Thoracic aorta (tissue), 2 donors: ENCODE results near the gene NIPSNAP3A. TPM values are rescaled to one million over a fixed set of nuclear protein-coding genes. Genes with fewer than 3 reads are reported as not detected.

ENCODE experiments used
- ATAC-seq: fragments of 150-250 bp; one replicate; pipeline ENCODE4 v1.8.0; 2017; ENCODE audit warnings: low read depth; ENCODE audit not compliant: insufficient number of reproducible peaks, low FRiP score
- DNase-seq: peaks from one replicate; pipeline ENCODE4 v3.0.0-alpha.2; 2020; ENCODE audit warnings: low spot score
- H3K27ac ChIP-seq, 2 donors: fragments of 200-600 bp; sonication (generic); 1 replicate in 1 of 2; 2 replicates in 1 of 2; pipeline ENCODE4 v1.5.1; 2016; ENCODE audit warnings: mild to moderate bottlenecking in 2 of 2, moderate library complexity in 2 of 2
- H3K27me3 ChIP-seq: fragments of 200-600 bp; sonication (generic); replicated peaks from 2 replicates; pipeline ENCODE4 v1.6.0; 2016; ENCODE audit warnings: mild to moderate bottlenecking; ENCODE audit not compliant: insufficient read depth
- H3K36me3 ChIP-seq: fragments of 200-600 bp; sonication (generic); one replicate; pipeline ENCODE4 v1.5.1; 2016
- H3K4me1 ChIP-seq, 2 donors: fragments of 200-600 bp; sonication (generic); 1 replicate in 1 of 2; 2 replicates in 1 of 2; pipeline versions ENCODE4 v1.5.1 to v1.6.0; 2016; ENCODE audit warnings: low read depth in 2 of 2, mild to moderate bottlenecking in 1 of 2; ENCODE audit not compliant: control insufficient read depth in 1 of 2
- H3K4me3 ChIP-seq: fragments of 200-600 bp; sonication (generic); 2 replicates; pipeline ENCODE4 v1.5.1; 2016; ENCODE audit warnings: mild to moderate bottlenecking
- H3K9me3 ChIP-seq: fragments of 200-600 bp; sonication (generic); 2 replicates; pipeline ENCODE4 v1.5.1; 2016
- total RNA-seq, 2 donors: library from RNA; depleted of rRNA; stranded (reverse); fragments of >200 nt; gene quantifications; one replicate each; pipeline versions ENCODE4 v1.1.0 to v1.2.3, GENCODE V29; 2016
- TF ChIP-seq, protein P1 (sequence below): fragments of 200-600 bp; sonication (generic); IDR thresholded peaks from one replicate; pipeline ENCODE4 v1.5.1; 2019; ENCODE audit warnings: antibody characterized with exemption

The NIPSNAP3A gene
- total RNA-seq, 2 donors from 2014 or later, result 19.2 to 42.6 TPM

- no peak for DNase-seq
- TF ChIP-seq, protein P1, sequence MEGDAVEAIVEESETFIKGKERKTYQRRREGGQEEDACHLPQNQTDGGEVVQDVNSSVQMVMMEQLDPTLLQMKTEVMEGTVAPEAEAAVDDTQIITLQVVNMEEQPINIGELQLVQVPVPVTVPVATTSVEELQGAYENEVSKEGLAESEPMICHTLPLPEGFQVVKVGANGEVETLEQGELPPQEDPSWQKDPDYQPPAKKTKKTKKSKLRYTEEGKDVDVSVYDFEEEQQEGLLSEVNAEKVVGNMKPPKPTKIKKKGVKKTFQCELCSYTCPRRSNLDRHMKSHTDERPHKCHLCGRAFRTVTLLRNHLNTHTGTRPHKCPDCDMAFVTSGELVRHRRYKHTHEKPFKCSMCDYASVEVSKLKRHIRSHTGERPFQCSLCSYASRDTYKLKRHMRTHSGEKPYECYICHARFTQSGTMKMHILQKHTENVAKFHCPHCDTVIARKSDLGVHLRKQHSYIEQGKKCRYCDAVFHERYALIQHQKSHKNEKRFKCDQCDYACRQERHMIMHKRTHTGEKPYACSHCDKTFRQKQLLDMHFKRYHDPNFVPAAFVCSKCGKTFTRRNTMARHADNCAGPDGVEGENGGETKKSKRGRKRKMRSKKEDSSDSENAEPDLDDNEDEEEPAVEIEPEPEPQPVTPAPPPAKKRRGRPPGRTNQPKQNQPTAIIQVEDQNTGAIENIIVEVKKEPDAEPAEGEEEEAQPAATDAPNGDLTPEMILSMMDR, result no peak
- peak overlapping the region; percentile 7 for H3K4me3 ChIP-seq
Measured at GRCh38 chr9:104772714-104773510, 25.4 kb downstream of the NIPSNAP3A start.

GRCh38 chr9:104774132-104774531, 26.6 kb downstream of the NIPSNAP3A start:
- peaks cover 8% of the 10 kb centered on the region for H3K36me3 ChIP-seq
- ATAC-seq (no peak), DNase-seq (no peak)
- H3K27ac ChIP-seq, result no peak overlapping the region
- TF ChIP-seq, protein P1, result no peak
- no peak overlapping the region for H3K4me3 ChIP-seq
- H3K9me3 ChIP-seq, result no peaks in the 10 kb centered on the region
- peaks cover 9 to 13% of the 10 kb centered on the region in 2 donors for H3K4me1 ChIP-seq
- H3K27me3 ChIP-seq, result no peaks in the 10 kb centered on the region

More at GRCh38 chr9:104772714-104773510, 25.4 kb downstream of the NIPSNAP3A start:
- H3K27me3 ChIP-seq, result no peaks in the 10 kb centered on the region
- peaks cover 8% of the 10 kb centered on the region for H3K36me3 ChIP-seq
- peaks cover 9 to 13% of the 10 kb centered on the region in 2 donors for H3K4me1 ChIP-seq
- peak overlapping the region; percentile 0 to 22 for H3K27ac ChIP-seq
- no peaks in the 10 kb centered on the region for H3K9me3 ChIP-seq
- ATAC-seq, result no peak

DNA sequence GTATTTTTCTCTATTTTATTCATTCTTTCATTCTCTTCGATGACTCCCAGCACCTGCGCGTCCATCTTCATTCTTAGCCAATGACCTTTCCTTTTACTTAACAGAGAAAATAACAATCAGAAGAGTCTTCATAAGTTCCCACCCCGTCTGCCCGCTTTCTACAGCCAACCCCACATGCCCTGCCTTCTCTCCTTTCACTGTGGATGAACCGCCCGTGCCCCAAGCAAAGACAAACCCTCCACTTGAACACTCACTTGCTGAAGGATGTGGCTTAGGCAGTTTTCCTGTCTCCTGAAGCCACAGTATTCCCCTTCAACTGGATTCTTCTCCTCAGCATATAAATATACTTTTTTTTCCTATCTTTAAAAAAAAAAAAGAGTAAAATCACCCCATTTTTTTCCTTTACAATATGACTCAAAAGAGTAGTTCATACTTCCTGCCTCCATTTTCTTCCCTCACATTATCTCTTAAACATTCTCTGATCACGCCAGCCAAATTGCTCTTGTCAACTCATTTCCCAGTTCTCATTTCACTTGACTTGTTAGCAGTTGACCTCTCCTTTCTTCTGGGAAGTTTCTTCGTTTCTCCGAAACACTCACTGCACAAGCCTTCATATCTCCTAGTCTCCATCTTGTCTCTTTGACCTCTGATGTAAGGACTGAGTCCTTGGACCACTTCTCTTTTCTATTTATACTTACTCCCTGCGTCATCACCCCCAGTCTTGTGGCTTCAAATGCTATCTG, 27.5 kb downstream of the NIPSNAP3A start:
- H3K27ac ChIP-seq, result no peak overlapping the region
- peaks cover 9 to 13% of the 10 kb centered on the region in 2 donors for H3K4me1 ChIP-seq
- ATAC-seq (no peak), DNase-seq (no peak)
- H3K4me3 ChIP-seq, result no peak overlapping the region
- peaks cover 8% of the 10 kb centered on the region for H3K36me3 ChIP-seq
- TF ChIP-seq, protein P1, result no peak
- no peaks in the 10 kb centered on the region for H3K9me3 ChIP-seq
- no peaks in the 10 kb centered on the region for H3K27me3 ChIP-seq

- Histone ChIP-seq H3K36me3 (peaks cover 8% of the 10 kb centered on the region), H3K27ac (no peak overlapping the region), H3K9me3 (no peaks in the 10 kb centered on the region), H3K27me3 (no peaks in the 10 kb centered on the region), H3K4me3 (no peak overlapping the region), H3K4me1 (peaks cover 9 to 13% of the 10 kb centered on the region in 2 donors)
- DNase-seq, result no peak
- no peak for ATAC-seq
- TF ChIP-seq, protein P1, result no peak
Measured at GRCh38 chr9:104775574-104775936, 28.1 kb downstream of the NIPSNAP3A start.

- H3K36me3 ChIP-seq, result peaks cover 8% of the 10 kb centered on the region
- H3K4me1 ChIP-seq, result peaks cover 9 to 13% of the 10 kb centered on the region in 2 donors
- TF ChIP-seq, protein P1, result no peak
- DNase-seq (no peak), ATAC-seq (no peak)
- no peaks in the 10 kb centered on the region for H3K27me3 ChIP-seq
- no peaks in the 10 kb centered on the region for H3K9me3 ChIP-seq
- no peak overlapping the region for H3K27ac ChIP-seq
- no peak overlapping the region for H3K4me3 ChIP-seq
Measured at GRCh38 chr9:104775976-104776375, 28.5 kb downstream of the NIPSNAP3A start.
